ENCODE data around the gene PLET1. TPM values are rescaled to one million over a fixed set of nuclear protein-coding genes. Genes with fewer than 3 reads are reported as not detected.
"Not testable (repeated sequence)": the region's sequence is repeated elsewhere in the genome, so short reads cannot be mapped to it uniquely, and the experiment has no call there.

The PLET1 gene
- total and polyA plus RNA-seq, 7 experiments from 2014 or later = not detected

DNA sequence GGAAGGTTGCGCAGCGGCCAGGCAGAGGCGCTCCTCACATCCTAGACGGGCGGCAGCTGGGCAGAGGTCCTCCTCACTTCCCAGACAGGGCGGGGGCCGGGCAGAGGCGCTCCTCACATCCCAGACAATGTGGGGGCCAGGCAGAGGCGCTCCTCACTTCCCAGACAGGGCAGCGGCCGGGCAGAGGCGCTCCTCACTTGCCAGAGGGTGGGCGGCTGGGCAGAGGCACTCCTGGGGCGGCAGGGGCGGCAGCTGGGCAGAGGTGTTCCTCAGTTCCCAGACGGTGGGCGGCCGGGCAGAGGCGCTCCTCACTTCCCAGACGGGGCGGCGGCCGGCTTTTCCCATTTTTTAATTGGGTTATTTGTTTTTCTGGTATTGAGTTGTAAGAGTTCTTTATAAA lies 54.6 kb downstream of the PLET1 start:
- H3K36me3 Mint-ChIP-seq = peaks cover 0 to 6% (median 0%) of the 10 kb centered on the region in 5 donors
- Histone ChIP-seq H3K27me3 (ENCODE audit: control insufficient read depth in 2 of 2, insufficient read depth in 2 of 2, low read length in 2 of 2) (no peaks in the 10 kb centered on the region), H3K4me3 (ENCODE audit: low read length) (no peak overlapping the region), H3K4me1 (ENCODE audit: control insufficient read depth in 2 of 2, insufficient read depth in 2 of 2, low read length in 2 of 2) (no peaks in the 10 kb centered on the region), H3K36me3 (ENCODE audit: control insufficient read depth in 2 of 3, insufficient read depth in 3 of 3, low read length in 3 of 3) (no peaks in the 10 kb centered on the region), H3K9me3 (ENCODE audit: control insufficient read depth in 2 of 3, low read length in 3 of 3) (no peaks in the 10 kb centered on the region), H3K27ac (ENCODE audit: low read depth, low read length) (no peak overlapping the region)
- ChIA-PET CTCF (no interaction called here), POLR2A (no interaction called here)
- no peak overlapping the region for H3K4me3 Mint-ChIP-seq
- H3K4me1 Mint-ChIP-seq = peaks cover 0 to 2% (median 0%) of the 10 kb centered on the region in 7 donors
- peaks cover 0 to 33% (median 4%) of the 10 kb centered on the region in 5 donors for H3K27me3 Mint-ChIP-seq
- intact Hi-C loops (cut with micrococcal nuclease) = no loop called here
- no peaks in the 10 kb centered on the region for H3K9me3 Mint-ChIP-seq
- DNase-seq (no peak), ATAC-seq (no peak)
- H3K27ac Mint-ChIP-seq = no peak overlapping the region

DNA sequence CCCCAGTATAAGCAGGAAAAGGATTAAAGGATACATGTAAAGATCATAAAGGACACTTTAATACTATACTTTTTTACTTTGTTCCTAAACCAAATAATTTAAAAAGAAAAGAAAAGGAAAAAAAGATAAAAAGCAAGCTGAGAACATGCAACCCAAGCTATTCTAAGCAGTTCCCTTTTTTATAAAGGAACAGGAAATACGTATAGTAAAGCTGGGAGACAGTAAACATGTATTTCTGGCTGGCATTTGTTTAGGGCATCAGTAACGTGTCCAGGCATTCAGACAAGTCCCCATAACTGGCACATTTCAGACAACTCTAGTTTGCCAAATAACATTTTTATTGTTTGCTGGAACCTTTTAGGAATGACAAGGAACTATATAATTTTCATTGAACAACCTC lies 60.4 kb downstream of the PLET1 start:
- Mint-ChIP-seq H3K4me1 (peaks cover 0 to 1% (median 0%) of the 10 kb centered on the region in 7 donors), H3K9me3 (peaks cover 0 to 3% (median 0%) of the 10 kb centered on the region in 11 donors), H3K27ac (no peak overlapping the region), H3K4me3 (no peak overlapping the region), H3K27me3 (peaks cover 0 to 16% (median 0%) of the 10 kb centered on the region in 5 donors), H3K36me3 (no peaks in the 10 kb centered on the region)
- H3K4me3 ChIP-seq (ENCODE audit: low read length) = no peak overlapping the region
- H3K27me3 ChIP-seq (ENCODE audit: control insufficient read depth in 2 of 2, insufficient read depth in 2 of 2, low read length in 2 of 2) = no peaks in the 10 kb centered on the region
- no peaks in the 10 kb centered on the region for H3K4me1 ChIP-seq (ENCODE audit: control insufficient read depth in 2 of 2, insufficient read depth in 2 of 2, low read length in 2 of 2)
- H3K27ac ChIP-seq (ENCODE audit: low read depth, low read length) = no peak overlapping the region
- no peaks in the 10 kb centered on the region for H3K9me3 ChIP-seq (ENCODE audit: control insufficient read depth in 2 of 3, low read length in 3 of 3)
- ATAC-seq = no peak
- DNase-seq = no peak
- ChIA-PET POLR2A (no interaction called here), CTCF (no interaction called here)
- intact Hi-C loops (cut with micrococcal nuclease) = no loop called here
- no peaks in the 10 kb centered on the region for H3K36me3 ChIP-seq (ENCODE audit: control insufficient read depth in 2 of 3, insufficient read depth in 3 of 3, low read length in 3 of 3)

DNA sequence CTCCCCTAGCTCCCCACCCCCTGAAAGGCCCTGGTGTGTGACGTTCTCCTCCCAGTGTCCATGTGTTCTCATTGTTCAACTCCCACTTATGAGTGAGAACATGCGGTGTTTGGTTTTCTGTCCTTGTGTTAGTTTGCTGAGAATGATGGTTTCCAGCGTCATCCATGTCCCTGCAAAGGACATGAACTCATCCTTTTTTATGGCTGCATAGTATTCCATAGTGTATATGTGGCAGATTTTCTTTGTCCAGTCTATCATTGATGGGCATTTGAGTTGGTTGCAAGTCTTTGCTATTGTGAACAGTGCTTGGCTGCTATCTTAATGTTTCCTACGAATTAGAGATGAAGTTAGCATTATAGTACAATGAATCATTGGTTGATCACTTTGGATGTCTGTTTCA lies 61.6 kb downstream of the PLET1 start:
- ATAC-seq; POLR2A ChIA-PET; H3K4me3 ChIP-seq (ENCODE audit: low read length); CTCF ChIA-PET; H3K9me3 ChIP-seq (ENCODE audit: control insufficient read depth in 2 of 3, low read length in 3 of 3); H3K9me3 Mint-ChIP-seq; DNase-seq; H3K27ac ChIP-seq (ENCODE audit: low read depth, low read length); H3K36me3 ChIP-seq (ENCODE audit: control insufficient read depth in 2 of 3, insufficient read depth in 3 of 3, low read length in 3 of 3); intact Hi-C loops (cut with micrococcal nuclease); H3K27me3 ChIP-seq (ENCODE audit: control insufficient read depth in 2 of 2, insufficient read depth in 2 of 2, low read length in 2 of 2); H3K4me1 Mint-ChIP-seq; H3K36me3 Mint-ChIP-seq; H3K27ac Mint-ChIP-seq; H3K4me3 Mint-ChIP-seq; H3K4me1 ChIP-seq (ENCODE audit: control insufficient read depth in 2 of 2, insufficient read depth in 2 of 2, low read length in 2 of 2): not testable (repeated sequence)
- peaks cover 0 to 19% (median 0%) of the 10 kb centered on the region in 5 donors for H3K27me3 Mint-ChIP-seq

Other genes with a start within 250 kb of the PLET1 start
- gene DLAT, start 235.5 kb downstream of the PLET1 start, total RNA-seq = 10 to 100 TPM; 13.1 to 31.0 (median 17.8) TPM
- 10 to 100 TPM; 24.2 to 25.9 TPM for gene DLAT, start 235.5 kb downstream of the PLET1 start, polyA plus RNA-seq
- gene PIH1D2, start 186.8 kb downstream of the PLET1 start, total RNA-seq = under 1 TPM in 4 of 5 experiments, not detected in 1; 0.32 to 0.57 (median 0.44) TPM
- gene PIH1D2, start 186.8 kb downstream of the PLET1 start, polyA plus RNA-seq = not detected
- 10 to 100 TPM; 12.4 to 22.9 (median 19.7) TPM for gene NKAPD1, start 186.6 kb downstream of the PLET1 start, total RNA-seq
- 10 to 100 TPM in 1 of 2 donors, 1 to 10 TPM in 1; 9.2 to 10.9 TPM for gene NKAPD1, start 186.6 kb downstream of the PLET1 start, polyA plus RNA-seq
- gene TIMM8B, start 174.1 kb downstream of the PLET1 start, total RNA-seq = 10 to 100 TPM; 15.5 to 61.1 (median 24.3) TPM
- 10 to 100 TPM; 42.6 to 71.4 TPM for gene TIMM8B, start 174.1 kb downstream of the PLET1 start, polyA plus RNA-seq
- 10 to 100 TPM; 39.6 to 84.4 (median 65.8) TPM for gene SDHD, start 174.0 kb downstream of the PLET1 start, total RNA-seq
- gene SDHD, start 174.0 kb downstream of the PLET1 start, polyA plus RNA-seq = 100 to 1,000 TPM; 188 to 211 TPM
- 1 to 10 TPM in 1 of 5 experiments, under 1 TPM in 3, not detected in 1; 0.32 to 8.3 (median 0.72) TPM for gene IL18, start 96.8 kb downstream of the PLET1 start, total RNA-seq
- not detected for gene IL18, start 96.8 kb downstream of the PLET1 start, polyA plus RNA-seq
- gene TEX12, start 93.5 kb downstream of the PLET1 start, total RNA-seq = under 1 TPM in 3 of 5 experiments, not detected in 2; 0.46 to 0.86 (median 0.80) TPM
- gene TEX12, start 93.5 kb downstream of the PLET1 start, polyA plus RNA-seq = not detected
- 1 to 10 TPM; 1.5 to 3.8 (median 2.0) TPM for gene BCO2, start 85.3 kb downstream of the PLET1 start, total RNA-seq
- gene BCO2, start 85.3 kb downstream of the PLET1 start, polyA plus RNA-seq = under 1 TPM in 1 of 2 donors, not detected in 1; 0.12 TPM
- gene PTS, start 34.4 kb downstream of the PLET1 start, total RNA-seq = 10 to 100 TPM; 19.2 to 71.3 (median 24.0) TPM
- 1 to 10 TPM; 3.7 to 7.2 TPM for gene PTS, start 34.4 kb downstream of the PLET1 start, polyA plus RNA-seq

Data from naive thymus-derived CD4-positive, alpha-beta T cell (primary cell).